ENCODE results near the gene ATAD3C.
"Not testable (repeated sequence)": the region's sequence is repeated elsewhere in the genome, so short reads cannot be mapped to it uniquely, and the experiment has no call there.

- TF ChIP-seq CTCF (IDR thresholded peaks at IDR 0.05; ENCODE audit: insufficient read depth, low read depth, low read length); EZH2 (IDR thresholded peaks at IDR 0.05; ENCODE audit: insufficient read depth, low read length): not testable (repeated sequence)
These were observed 1.1 kb downstream of the ATAD3C start for GRCh38 chr1:1450616-1451015.
